Epithelial cell of proximal tubule (primary cell): ENCODE data around the gene CCDC73. TPM values are rescaled to one million over a fixed set of nuclear protein-coding genes. Genes with fewer than 3 reads are reported as not detected.

Experiments
- DNase-seq: peaks from one replicate; pipeline ENCODE4 v3.0.0-alpha.2; 2011; ENCODE audit warnings: low read depth
- H3K4me3 ChIP-seq: 2 replicates; pipeline ENCODE4 v1.5.1; 2011; ENCODE audit warnings: low read depth, mild to moderate bottlenecking, low read length
- CTCF ChIP-seq: conservative IDR thresholded peaks from 2 replicates; pipeline ENCODE4 v1.5.1; 2012; ENCODE audit warnings: low read depth, mild to moderate bottlenecking, low read length
- total RNA-seq: library from RNA; depleted of rRNA; stranded (reverse); fragments of >200 nt; gene quantifications from 2 replicates; pipeline ENCODE4 v1.2.3, GENCODE V29; 2015

CCDC73 gene
- total RNA-seq, 1 donor from 2014 or later: not detected

- no peak for TF ChIP-seq CTCF
- H3K4me3 ChIP-seq: no peak overlapping the region
- no peak for DNase-seq
These were observed 123.4 kb downstream of the CCDC73 start for GRCh38 chr11:32671051-32671450.

GRCh38 chr11:32659672-32660071 is 134.8 kb downstream of the CCDC73 start:
- no peak for DNase-seq
- TF ChIP-seq CTCF: no peak
- no peak overlapping the region for H3K4me3 ChIP-seq

GRCh38 chr11:32658639-32659406 is 135.6 kb downstream of the CCDC73 start:
- DNase-seq: no peak
- TF ChIP-seq CTCF: no peak
- no peak overlapping the region for H3K4me3 ChIP-seq

GRCh38 chr11:32643526-32643925 is 150.9 kb downstream of the CCDC73 start:
- H3K4me3 ChIP-seq: no peak overlapping the region
- TF ChIP-seq CTCF: no peak
- no peak for DNase-seq

GRCh38 chr11:32641361-32641760 is 153.1 kb downstream of the CCDC73 start:
- no peak for DNase-seq
- H3K4me3 ChIP-seq: no peak overlapping the region
- TF ChIP-seq CTCF: no peak

GRCh38 chr11:32635819-32636218 is 158.6 kb downstream of the CCDC73 start:
- TF ChIP-seq CTCF: no peak
- DNase-seq: no peak
- no peak overlapping the region for H3K4me3 ChIP-seq

- no peak for TF ChIP-seq CTCF
- H3K4me3 ChIP-seq: no peak overlapping the region
- no peak for DNase-seq
These were observed 163.6 kb downstream of the CCDC73 start for GRCh38 chr11:32630844-32631243.
